Glutamatergic neuron (in vitro differentiated cells): ENCODE data around the gene DPF3. TPM values are rescaled to one million over a fixed set of nuclear protein-coding genes. Genes with fewer than 3 reads are reported as not detected.

Source experiments
- DNase-seq: peaks from one replicate; pipeline ENCODE4 v3.0.0; 2022
- H3K27ac Mint-ChIP-seq: one replicate; pipeline ENCODE4 v1.8.0; 2020; ENCODE audit warnings: mild to moderate bottlenecking, mixed read lengths, inconsistent platforms; ENCODE audit not compliant: unreplicated experiment
- H3K27me3 Mint-ChIP-seq: one replicate; pipeline ENCODE4 v1.8.0; 2020; ENCODE audit warnings: mild to moderate bottlenecking, moderate library complexity, mixed read lengths, inconsistent platforms; ENCODE audit not compliant: unreplicated experiment
- H3K36me3 Mint-ChIP-seq: one replicate; pipeline ENCODE4 v1.8.0; 2020; ENCODE audit warnings: mild to moderate bottlenecking, mixed read lengths, inconsistent platforms; ENCODE audit not compliant: unreplicated experiment
- H3K4me1 Mint-ChIP-seq: one replicate; pipeline ENCODE4 v1.8.0; 2020; ENCODE audit warnings: mild to moderate bottlenecking, low read depth, mixed read lengths, inconsistent platforms; ENCODE audit not compliant: unreplicated experiment
- H3K4me3 Mint-ChIP-seq: one replicate; pipeline ENCODE4 v1.8.0; 2020; ENCODE audit warnings: mild to moderate bottlenecking, mixed read lengths, inconsistent platforms; ENCODE audit not compliant: unreplicated experiment
- H3K9me3 Mint-ChIP-seq: one replicate; pipeline ENCODE4 v1.8.0; 2020; ENCODE audit warnings: mild to moderate bottlenecking, moderate library complexity, mixed read lengths, inconsistent platforms; ENCODE audit not compliant: unreplicated experiment
- CTCF ChIP-seq: fragments of 200-600 bp; sonication (generic); IDR thresholded peaks from one replicate; pipeline ENCODE4 v1.5.0; 2021; ENCODE audit not compliant: partially characterized antibody, unreplicated experiment
- total RNA-seq: library from RNA; stranded (reverse); fragmentation: NEBNext Ultra II Directional; extraction: Animal tissue kit (Norgen Biotek cat#: 25700); gene quantifications from one replicate; pipeline ENCODE4 v1.2.1, GENCODE V29; 2021; ENCODE audit not compliant: unreplicated experiment

Gene DPF3
- total RNA-seq, 1 donor from 2014 or later: 13.7 TPM

DNA sequence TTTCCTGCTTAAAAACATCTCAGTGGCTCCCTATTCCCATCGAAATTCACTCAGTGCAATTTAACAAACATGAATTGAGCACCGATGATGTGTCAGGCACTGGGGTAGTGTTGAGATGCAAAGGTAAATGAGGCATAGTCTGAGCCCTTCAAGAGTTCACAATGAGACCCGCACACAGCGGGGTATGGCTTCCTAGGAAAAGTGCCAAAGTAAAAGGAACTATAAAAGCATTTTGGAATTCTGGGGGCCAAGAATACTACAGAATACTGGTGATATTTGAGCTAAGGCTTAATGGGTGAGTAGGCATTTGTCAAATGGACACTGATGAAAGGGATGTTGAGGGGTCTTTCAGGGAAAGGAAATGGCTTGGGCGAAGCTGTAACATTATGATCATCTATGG is 315.4 kb downstream of the DPF3 start:
- H3K4me3 Mint-ChIP-seq: no peak overlapping the region
- no peak overlapping the region for H3K27ac Mint-ChIP-seq
- peaks cover 6% of the 10 kb centered on the region for H3K36me3 Mint-ChIP-seq
- no peak for TF ChIP-seq CTCF
- DNase-seq: no peak
- no peaks in the 10 kb centered on the region for H3K4me1 Mint-ChIP-seq
- H3K9me3 Mint-ChIP-seq: no peaks in the 10 kb centered on the region
- H3K27me3 Mint-ChIP-seq: peaks cover 5% of the 10 kb centered on the region

GRCh38 chr14:72577521-72577920 is 316.4 kb downstream of the DPF3 start:
- Mint-ChIP-seq H3K9me3 (no peaks in the 10 kb centered on the region), H3K27ac (no peak overlapping the region), H3K4me1 (peaks cover 2% of the 10 kb centered on the region), H3K4me3 (no peak overlapping the region), H3K36me3 (peaks cover 6% of the 10 kb centered on the region), H3K27me3 (peaks cover 5% of the 10 kb centered on the region)
- TF ChIP-seq CTCF: no peak
- DNase-seq: no peak

DNA sequence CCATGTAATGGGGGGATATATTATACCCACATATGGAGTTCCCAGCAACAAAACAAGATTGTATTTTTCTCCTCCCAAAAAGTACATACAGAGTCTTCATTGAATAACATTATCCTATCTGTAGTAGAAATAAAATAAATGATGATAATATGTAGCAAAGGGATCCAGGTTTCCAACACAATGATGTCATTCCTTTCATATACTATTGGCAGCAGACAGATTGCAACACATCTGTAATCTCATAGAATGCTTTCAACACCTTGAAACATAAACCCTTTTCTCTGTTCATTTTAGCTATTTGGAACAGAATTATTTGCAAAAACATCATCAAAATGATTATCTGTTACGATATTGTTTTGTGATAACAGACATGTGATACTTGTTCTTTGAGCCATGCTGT is 317.6 kb downstream of the DPF3 start:
- H3K27ac Mint-ChIP-seq: no peak overlapping the region
- H3K4me1 Mint-ChIP-seq: peaks cover 2% of the 10 kb centered on the region

DNA sequence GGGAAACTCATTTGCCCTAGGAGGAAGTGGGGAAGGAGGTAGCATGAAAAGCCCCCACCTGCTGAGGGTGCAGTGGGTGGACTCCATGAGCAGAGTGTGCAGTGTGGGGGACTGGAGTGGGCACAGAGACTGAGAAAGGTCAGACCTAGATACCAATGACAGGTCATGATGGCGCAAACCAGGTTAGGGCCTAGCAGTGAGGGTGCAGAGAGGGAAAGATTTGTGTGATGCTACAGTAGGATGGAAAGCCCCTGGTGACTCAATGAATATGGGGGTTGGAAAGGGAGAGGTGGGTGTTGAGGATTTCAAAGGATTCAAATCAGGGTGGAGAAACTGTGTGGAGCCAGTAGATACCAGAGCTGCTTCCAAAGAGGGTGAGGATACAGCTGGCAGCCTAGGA is 319.2 kb downstream of the DPF3 start:
- Mint-ChIP-seq H3K9me3 (no peaks in the 10 kb centered on the region), H3K36me3 (peaks cover 6% of the 10 kb centered on the region), H3K4me1 (peaks cover 2% of the 10 kb centered on the region), H3K4me3 (no peak overlapping the region), H3K27ac (no peak overlapping the region), H3K27me3 (peaks cover 1% of the 10 kb centered on the region)
- TF ChIP-seq CTCF: no peak
- no peak for DNase-seq

More for the DNA sequence above, 317.6 kb downstream of the DPF3 start:
- Mint-ChIP-seq H3K27me3 (peaks cover 3% of the 10 kb centered on the region), H3K36me3 (peaks cover 6% of the 10 kb centered on the region), H3K9me3 (no peaks in the 10 kb centered on the region), H3K4me3 (no peak overlapping the region)
- DNase-seq: no peak
- TF ChIP-seq CTCF: no peak

DNA sequence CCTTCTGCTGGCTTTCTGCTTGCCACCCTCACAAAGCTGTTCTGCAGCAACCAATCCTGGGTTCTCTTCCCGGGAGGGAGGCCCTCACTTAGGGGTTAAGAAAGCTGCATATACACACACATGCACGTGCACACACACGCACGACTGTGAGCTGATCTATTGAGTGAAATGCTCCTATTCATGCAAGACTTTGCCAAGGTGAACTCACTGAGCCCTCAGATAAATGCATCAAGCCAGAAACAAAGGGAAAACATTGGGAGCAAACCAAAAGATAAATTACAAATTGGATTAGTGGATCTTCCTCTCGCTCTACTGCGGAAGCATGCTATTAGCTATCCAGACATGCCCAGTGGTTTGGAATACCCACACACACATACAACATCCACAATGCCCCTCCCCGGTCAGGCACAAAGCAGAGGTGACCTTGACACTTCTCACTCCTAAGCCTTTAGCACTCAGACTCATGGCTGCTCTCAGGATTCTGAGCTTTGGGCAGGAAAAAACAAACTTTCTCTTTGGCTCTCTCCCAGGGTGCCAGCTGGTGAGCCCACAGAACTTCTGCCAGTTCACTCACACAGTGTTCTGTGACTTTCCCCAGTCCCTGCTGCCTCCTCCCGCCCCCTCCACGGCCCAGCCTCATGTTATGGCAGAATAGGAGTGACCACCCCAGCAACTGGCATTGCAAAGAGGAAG is 320.0 kb downstream of the DPF3 start:
- Mint-ChIP-seq H3K36me3 (peaks cover 6% of the 10 kb centered on the region), H3K9me3 (no peaks in the 10 kb centered on the region), H3K4me3 (no peak overlapping the region), H3K4me1 (peaks cover 2% of the 10 kb centered on the region), H3K27me3 (peaks cover 1% of the 10 kb centered on the region), H3K27ac (no peak overlapping the region)
- TF ChIP-seq CTCF: no peak
- no peak for DNase-seq
